Measurements from ENCODE around the gene CSTB.

CSTB gene

GRCh38 chr21:43726686-43727518, 49.2 kb downstream of the CSTB start (continued):
- TF ChIP-seq ZSCAN5A (tag by site-specific recombination; IDR thresholded peaks at IDR 0.05): 0 out of 2 replicates have a peak, but pooled peaks have one; percentile 30
- TF ChIP-seq ZNF23 (tag by site-specific recombination; IDR thresholded peaks at IDR 0.05; ENCODE audit: borderline replicate concordance): no peak
- TF ChIP-seq ZNF501 (tag by site-specific recombination; IDR thresholded peaks at IDR 0.05): no peak
- TF ChIP-seq ZNF341 (tag by site-specific recombination; IDR thresholded peaks at IDR 0.05; ENCODE audit: low read depth): no peak
- TF ChIP-seq ZBTB1 (tag by site-specific recombination; IDR thresholded peaks at IDR 0.05): no peak
- TF ChIP-seq EGR2 (tag by site-specific recombination; IDR thresholded peaks at IDR 0.05; ENCODE audit: low read depth): peak; percentile 97
- TF ChIP-seq ZNF132 (tag by site-specific recombination; IDR thresholded peaks at IDR 0.05; ENCODE audit: borderline replicate concordance): no peak
- TF ChIP-seq ZNF133 (tag by site-specific recombination; IDR thresholded peaks at IDR 0.05): no peak
- no peak for TF ChIP-seq KLF8 (tag by site-specific recombination; IDR thresholded peaks at IDR 0.05)
- TF ChIP-seq REPIN1 (tag by site-specific recombination; IDR thresholded peaks at IDR 0.05; ENCODE audit: low read depth): no peak
- TF ChIP-seq ZNF555 (tag by site-specific recombination; conservative IDR thresholded peaks at IDR 0.05): no peak
- TF ChIP-seq ZNF114 (tag by site-specific recombination; IDR thresholded peaks at IDR 0.05): no peak
